ENCODE measurements around the gene SNX12.

SNX12 gene

DNA sequence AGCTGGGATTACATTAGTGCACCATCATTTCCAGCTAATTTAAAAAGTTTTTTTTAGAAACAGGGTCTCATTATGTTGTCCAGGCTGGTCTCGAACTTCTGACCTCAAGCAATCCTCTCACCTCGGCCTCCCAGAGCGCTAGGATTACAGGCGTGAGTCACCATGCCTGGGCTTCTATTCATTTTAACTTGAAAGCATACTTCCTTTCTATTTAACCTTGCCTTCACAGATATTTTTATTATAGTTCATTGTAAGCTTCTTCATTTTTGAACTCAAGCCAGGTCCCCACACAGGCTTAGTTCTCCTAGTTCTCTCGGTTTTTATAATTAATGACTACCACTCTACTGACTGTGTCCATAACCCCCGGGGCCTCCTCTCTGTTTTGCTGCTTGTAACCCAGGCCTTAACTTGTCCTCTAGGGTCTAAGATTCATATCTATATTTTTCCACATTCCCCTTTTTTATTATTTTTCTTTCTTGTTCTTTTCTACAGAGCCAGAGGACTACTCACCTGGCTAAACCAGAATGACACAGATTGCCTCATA, 50.7 kb downstream of the SNX12 start:
- Histone ChIP-seq H3K27ac (ENCODE audit: low read length) (no peak overlapping the region), H3K9ac (ENCODE audit: low read depth, low read length) (no peak overlapping the region), H3K9me3 (ENCODE audit: insufficient read depth, low read depth, low read length) (no peaks in the 10 kb centered on the region), H3K27me3 (ENCODE audit: insufficient read depth, low read length) (no peaks in the 10 kb centered on the region), H3K36me3 (ENCODE audit: insufficient read depth, low read depth, low read length) (no peaks in the 10 kb centered on the region), H3K4me1 (ENCODE audit: insufficient read depth, low read length) (no peaks in the 10 kb centered on the region), H3K4me3 (ENCODE audit: low read length) (no peak overlapping the region)

Measured in iPS-20b (cell line).